ENCODE measurements around the gene SLC6A3.

DNA sequence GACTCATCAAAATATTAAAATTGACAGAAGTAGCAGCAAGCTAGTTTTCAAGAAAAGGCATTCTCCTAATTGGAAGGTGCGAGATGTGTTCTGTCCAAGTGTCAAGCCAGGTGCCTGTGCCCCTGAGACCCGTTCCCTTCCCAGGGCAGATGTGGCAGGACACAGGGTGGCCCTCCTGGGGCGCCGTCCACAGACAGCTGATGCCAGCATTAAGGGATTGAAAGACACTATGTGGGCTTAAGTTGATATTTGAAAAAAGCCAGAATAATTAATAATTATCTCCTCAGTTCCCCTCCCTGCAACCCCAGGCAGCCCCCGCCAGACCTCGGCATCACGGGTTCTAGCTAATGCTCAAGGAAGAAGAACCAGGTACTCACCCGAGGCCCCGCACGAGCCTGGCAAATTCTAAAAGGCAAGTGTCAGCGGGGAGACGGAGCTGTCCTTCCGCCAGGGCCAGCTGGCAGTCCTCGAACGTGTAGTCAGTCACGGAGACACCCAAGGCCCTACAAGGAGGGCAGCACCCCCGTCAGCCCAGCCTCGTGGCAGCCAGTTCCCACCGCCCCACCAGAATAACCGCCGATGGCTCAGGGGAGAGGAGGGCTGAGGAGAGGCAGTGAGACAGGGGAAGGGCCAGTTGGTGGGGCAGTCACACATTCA lies 29.1 kb upstream of the SLC6A3 start:
- TF ChIP-seq EP300 (IDR thresholded peaks at IDR 0.05), result no peak
- TF ChIP-seq, protein P1, sequence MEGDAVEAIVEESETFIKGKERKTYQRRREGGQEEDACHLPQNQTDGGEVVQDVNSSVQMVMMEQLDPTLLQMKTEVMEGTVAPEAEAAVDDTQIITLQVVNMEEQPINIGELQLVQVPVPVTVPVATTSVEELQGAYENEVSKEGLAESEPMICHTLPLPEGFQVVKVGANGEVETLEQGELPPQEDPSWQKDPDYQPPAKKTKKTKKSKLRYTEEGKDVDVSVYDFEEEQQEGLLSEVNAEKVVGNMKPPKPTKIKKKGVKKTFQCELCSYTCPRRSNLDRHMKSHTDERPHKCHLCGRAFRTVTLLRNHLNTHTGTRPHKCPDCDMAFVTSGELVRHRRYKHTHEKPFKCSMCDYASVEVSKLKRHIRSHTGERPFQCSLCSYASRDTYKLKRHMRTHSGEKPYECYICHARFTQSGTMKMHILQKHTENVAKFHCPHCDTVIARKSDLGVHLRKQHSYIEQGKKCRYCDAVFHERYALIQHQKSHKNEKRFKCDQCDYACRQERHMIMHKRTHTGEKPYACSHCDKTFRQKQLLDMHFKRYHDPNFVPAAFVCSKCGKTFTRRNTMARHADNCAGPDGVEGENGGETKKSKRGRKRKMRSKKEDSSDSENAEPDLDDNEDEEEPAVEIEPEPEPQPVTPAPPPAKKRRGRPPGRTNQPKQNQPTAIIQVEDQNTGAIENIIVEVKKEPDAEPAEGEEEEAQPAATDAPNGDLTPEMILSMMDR (IDR thresholded peaks at IDR 0.05), result no peak
- no peak for TF ChIP-seq POLR2A (IDR thresholded peaks at IDR 0.05)

All from tibial nerve (tissue), 4 donors.